ENCODE measurements around the gene TTC9C.
"Not testable (repeated sequence)": the region's sequence is repeated elsewhere in the genome, so short reads cannot be mapped to it uniquely, and the experiment has no call there.

TTC9C gene

DNA sequence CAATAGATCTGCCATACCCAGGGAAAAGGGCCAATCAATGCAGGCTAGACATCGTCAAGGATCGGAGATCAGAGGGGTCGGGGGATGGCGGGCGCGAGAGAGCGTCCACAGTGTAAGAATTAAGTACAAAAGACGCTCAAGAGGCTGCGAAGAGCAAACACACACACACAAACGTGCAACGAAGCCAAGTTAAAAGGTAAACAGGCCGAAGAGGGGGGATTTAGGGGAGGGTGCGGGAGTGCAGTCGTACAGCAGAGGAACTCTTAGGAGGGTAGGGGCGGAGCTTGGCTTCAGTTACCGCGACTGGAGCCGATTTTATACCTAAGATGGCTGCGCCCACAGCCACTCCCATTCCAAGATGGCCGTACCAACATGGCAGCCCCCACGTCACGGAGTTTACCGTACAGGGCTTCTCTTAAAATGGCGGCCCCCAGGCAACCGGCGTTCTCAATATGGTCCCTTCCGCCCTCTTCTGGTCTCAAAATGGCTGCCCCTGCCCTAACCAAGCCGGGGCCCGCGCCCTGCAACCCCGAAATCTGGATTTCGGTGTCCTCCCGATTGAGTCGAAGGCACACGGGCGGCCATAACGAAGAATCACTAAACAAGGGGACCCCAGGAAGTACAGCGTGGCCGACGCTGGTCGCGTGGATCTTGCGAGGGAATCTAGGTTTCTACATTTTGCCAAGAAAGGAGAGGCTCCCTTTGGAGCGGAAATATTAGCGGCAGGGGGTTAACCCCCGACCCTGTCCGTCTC, 18.9 kb upstream of the TTC9C start:
- peak; percentile 92 for DNase-seq (ENCODE audit: low read depth in 1 of 2, low spot score in 1 of 2)

DNA sequence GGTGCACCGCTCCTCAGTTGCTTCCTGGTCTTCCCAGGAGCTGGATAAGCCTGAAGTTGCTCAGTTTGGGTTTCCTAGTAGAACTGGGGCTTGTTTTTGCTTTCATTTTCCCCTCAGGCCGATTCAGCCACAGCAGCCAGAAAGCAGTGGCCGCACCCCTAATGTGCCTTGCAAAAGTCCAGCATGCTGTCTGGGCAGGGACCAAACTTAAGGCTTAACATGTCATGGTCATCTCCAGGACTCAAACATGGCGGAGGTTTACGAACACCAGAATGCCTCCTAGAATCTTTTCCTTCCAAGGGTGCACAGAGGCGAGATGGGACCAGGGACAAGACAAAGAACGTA, 18.3 kb upstream of the TTC9C start:
- DNase-seq (ENCODE audit: low read depth in 1 of 2, low spot score in 1 of 2): no peak

DNA sequence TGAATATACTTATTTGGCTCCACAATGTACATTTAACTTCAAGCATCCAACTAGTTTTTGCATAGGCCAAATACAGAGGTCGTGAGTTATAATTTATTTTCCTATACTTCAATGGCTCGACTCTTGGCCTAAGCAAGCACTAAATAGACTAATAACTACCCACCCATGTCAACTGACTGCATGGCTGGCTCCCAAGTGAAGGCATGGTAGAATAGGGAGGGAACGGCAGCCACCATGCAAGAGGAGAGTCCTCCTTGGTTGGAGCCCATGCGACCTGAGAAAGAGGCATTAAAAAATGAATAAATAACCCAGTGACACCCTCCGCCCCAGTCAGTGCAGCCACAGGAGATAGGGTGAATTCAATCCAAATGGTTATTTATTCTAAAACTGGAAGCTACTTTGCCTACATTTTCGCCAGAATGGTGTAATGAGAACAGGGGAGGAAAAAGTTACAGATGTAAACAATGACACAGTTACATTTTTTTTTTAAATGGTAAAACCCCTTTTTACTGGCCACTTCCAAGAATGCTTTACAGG, 15.9 kb upstream of the TTC9C start:
- no peak for DNase-seq (ENCODE audit: low read depth in 1 of 2, low spot score in 1 of 2)

DNA sequence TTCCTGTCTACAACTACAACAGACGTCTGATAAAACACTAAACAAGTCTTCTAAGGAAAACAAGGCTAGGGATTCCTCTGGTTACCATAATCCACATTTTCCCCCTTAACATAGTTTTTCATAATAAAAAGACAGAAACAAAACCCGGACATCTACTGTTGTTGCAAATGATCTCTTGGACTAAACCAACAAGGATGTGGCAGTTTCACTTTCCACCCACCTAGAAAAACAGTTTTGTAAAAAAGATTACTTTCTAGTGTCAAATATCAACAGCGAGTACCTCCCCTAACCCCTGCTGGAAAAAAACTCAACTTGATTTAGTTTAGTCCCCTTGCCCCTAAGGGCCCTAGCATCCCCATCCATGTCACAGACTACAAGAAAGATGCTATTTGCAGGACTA, 15.4 kb upstream of the TTC9C start:
- DNase-seq (ENCODE audit: low read depth in 1 of 2, low spot score in 1 of 2): no peak

DNA sequence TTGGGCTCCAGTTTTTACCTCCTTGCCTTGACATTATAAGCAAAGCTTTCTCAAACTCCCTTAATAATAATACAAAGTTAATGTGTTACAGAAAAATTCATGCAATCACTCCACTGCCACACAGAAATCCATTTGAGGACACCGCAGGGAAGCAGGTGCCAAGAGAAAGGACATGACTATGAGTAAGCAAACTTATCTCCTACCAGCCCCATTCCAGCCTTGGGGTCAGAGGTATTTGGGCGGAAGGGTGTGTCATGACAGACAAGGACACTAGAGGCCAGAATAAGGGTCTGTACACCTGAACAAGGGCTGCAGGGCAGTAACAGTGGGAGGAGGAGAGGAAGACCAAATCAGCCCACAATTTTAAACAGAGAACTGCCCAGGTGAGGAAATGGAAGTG, 14.9 kb upstream of the TTC9C start:
- DNase-seq (ENCODE audit: low read depth in 1 of 2, low spot score in 1 of 2): no peak

DNA sequence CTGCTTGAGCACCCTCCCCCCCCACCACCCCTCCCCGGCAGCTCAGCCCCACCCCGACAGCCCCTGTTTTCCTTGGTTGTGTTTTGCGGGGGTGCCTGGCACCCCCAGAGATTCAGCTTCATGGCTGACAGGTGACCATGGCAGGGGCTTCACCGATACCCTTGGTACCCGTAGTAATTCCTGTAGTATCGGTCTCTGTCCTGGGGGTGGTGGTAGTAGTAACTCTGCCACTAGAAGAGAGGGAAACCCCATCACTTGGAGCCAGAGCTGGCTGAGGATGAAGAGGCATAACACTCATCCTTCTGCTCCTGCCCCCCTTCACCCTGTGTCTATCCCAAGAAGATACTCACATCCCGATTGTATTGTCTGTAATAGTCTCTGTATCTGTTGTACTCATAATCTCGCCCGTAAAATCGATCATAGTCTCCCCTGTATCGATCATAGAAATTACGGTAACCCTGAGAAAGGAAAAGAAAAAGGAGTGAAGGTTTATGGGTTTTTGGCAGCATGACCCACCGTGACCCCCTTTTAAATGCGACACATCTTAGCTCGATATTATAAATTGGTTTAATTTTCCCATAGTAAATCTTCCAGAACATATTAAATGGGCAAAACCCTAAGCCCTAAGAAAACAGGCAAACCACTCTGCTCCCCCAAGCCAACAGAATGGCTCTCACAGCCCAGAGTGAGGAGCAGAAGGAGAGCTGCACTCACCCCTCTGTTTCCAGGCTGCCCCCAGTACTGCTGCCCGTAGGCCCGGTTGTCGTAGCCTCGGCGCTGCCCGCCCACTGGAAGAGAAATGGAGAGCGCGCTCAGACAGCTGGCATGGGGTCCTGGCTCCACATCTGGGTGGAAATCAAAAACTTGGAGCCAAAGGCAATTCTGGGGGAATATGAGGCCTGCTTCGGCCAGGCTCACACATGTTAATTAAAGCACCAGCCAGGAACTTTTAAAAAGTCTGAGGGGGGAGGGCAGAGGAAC, 12.8 kb upstream of the TTC9C start:
- DNase-seq (ENCODE audit: low read depth in 1 of 2, low spot score in 1 of 2): no peak

DNA sequence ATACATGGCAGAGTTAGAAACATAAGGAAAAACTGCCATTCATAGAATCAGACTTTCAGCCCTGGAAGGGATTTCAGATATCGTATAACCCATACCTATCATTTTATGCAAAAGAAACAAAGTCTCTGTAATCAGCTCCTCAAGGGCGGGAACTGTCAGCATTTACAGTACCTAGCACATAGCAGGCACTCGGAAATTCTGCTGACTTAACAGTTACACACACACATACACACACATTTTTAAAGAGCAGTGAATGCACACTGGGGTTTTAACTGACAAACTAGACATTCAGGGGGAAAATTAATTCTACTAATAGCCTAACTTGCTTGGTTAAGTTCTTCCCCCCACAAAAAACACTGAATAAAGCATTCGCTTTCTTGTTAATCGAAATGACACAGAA, 12.1 kb upstream of the TTC9C start:
- DNase-seq (ENCODE audit: low read depth in 1 of 2, low spot score in 1 of 2): no peak

DNA sequence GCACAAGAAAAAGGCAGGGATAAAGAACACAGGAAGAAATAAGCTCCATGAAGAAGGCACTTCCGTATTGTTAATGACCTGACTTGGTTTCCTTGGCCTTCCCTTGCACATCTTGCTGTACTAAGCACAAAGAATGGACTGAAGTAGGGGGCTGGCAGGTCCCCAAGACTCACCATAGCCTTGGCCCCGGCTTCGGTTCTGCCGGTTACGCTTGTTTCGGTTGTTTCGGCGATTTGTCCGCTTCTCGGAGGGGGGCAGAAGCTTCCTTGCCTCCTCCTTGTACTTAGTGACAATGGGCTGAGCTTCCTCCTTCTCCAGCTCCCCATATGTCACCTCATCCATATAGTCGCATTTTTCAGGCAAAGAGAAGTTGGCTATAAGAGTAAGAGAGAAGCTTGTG, 11.5 kb upstream of the TTC9C start:
- DNase-seq (ENCODE audit: low read depth in 1 of 2, low spot score in 1 of 2): no peak

DNA sequence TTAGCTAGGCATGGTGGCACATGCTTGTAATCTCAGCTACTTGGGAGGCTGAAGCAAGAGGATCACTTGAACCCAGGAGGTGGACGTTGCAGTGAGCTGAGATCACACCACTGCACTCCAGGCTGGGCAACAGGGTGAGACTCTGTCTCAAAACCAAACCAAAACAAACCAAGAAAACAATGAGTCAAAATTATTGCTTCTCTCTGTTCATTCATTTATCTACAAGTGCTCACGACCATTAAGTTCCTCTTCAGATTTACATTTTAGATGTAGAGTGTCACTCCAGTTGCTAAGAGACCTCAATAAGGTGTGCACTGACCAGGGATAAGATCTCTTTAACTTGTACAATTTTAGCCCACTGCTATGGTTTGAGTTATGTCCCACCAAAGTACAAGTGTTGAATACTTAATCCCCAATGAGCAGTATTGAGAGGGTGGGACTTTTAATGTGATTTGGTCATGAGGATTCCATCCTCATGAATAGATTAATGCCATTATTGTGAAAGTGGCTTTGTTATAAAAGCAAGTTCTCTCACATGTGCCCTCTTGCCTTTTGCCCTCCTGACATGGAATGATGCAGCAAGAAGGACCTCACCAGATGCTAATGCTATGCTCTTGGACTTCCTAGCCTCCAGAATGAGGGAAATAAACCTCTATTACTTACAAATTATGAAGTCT, 8.8 kb upstream of the TTC9C start:
- DNase-seq (ENCODE audit: low read depth in 1 of 2, low spot score in 1 of 2): no peak

DNA sequence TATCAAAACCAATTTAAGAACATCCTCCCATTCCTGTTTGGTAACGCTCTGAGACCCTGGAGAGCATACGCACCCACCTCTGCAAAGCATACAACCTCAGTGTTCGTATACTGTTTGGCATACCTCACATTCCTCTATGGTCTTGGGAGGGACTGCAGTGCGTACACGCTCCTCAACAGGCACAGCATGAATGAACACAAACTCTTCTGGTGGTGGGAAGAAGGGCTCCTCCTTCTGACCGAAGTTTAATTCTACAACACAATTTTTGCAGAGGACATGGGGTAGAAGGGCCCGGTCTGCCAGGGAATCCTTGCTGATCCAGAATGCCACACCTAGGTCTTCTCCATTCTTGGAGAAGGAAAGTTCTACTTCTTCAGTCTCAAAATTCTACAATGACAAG, 6.3 kb upstream of the TTC9C start:
- DNase-seq (ENCODE audit: low read depth in 1 of 2, low spot score in 1 of 2): no peak

DNA sequence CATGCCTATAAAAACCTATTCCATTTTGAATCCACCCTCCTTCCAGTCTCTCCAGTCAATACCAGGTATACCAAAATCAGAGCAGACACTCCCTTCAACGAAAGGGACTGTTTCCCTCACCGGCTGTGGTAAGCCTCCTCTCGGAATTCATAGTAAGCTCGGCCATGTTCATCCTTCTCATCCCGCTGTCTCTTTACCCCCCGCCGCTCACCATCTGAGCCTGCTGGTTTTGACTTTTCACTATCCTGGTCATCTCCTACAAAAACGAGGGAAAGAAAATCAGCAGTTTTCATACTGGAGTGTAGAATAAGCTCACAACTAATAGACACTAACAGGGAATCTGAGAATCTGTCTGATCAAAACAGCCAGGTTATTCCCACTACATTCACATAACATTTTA, 4.1 kb upstream of the TTC9C start:
- DNase-seq (ENCODE audit: low read depth in 1 of 2, low spot score in 1 of 2): no peak

DNA sequence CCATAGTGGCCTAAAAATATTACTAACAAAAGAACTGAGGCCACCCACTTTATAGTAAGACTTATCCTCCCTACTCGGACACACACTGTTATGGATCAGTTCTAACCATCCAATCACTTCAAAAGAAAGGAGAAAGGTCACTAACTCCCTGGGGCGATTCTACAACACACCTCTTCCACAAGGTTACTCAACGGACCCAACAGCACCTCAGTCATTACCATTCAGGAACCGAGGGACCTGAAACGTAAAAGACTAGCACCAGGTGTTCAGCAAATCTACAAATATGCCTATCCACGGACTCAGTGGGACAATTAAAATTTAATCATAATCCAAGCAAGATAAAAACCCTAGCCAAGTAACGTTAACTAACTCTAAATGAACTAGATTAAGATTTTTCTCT, 2.6 kb upstream of the TTC9C start:
- DNase-seq (ENCODE audit: low read depth in 1 of 2, low spot score in 1 of 2): no peak

DNA sequence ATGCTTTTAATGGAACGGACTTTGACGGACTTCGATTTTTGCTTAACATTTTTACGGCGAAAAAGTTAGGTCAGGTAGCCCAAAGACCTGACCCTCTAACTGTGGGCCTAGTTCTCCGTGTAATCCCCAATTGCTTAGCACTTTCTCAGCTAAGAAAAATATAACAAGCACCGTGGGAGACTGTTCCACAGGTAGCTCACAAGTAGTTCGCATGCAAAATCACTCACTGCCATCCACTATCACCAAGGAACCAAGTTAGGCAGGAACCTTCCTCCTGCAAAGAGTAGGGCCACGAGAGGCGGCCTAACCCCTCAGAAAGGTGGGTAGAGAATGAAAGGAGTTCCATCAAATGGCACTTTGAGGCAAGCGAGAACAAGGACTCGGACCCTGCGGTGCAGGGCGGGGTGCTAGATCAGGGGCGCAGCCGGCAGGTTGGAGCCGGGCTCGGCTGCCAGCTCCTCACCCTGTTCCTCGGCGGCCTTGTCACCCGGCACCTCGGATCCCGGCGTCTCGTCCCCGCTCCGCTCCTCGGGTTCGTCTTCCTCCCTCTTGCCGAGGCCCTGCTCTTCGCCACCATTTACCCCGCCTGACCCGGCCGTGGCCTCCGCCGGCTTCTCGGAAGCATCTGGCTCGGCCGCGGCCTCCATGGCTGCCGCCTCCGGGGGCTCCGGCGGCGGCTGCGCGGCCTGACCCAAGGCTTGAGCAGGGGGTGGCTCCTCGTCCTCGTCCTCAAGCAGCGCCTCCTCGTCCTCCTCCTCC, 2.0 kb upstream of the TTC9C start:
- no peak for DNase-seq (ENCODE audit: low read depth in 1 of 2, low spot score in 1 of 2)

DNA sequence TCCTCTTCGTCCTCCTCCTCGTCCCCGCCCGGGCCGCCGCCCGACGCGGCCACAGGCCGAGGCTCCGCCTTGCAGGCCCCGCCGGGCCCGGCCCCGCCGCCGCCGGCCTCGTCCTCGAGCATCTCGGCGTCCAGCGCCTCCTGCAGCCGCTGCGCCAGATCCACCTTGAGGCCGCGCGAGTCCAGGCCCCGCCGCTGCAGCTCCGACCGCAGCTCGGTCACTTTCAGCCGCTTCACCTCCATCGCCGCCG, 1.4 kb upstream of the TTC9C start:
- no peak for DNase-seq (ENCODE audit: low read depth in 1 of 2, low spot score in 1 of 2)

DNA sequence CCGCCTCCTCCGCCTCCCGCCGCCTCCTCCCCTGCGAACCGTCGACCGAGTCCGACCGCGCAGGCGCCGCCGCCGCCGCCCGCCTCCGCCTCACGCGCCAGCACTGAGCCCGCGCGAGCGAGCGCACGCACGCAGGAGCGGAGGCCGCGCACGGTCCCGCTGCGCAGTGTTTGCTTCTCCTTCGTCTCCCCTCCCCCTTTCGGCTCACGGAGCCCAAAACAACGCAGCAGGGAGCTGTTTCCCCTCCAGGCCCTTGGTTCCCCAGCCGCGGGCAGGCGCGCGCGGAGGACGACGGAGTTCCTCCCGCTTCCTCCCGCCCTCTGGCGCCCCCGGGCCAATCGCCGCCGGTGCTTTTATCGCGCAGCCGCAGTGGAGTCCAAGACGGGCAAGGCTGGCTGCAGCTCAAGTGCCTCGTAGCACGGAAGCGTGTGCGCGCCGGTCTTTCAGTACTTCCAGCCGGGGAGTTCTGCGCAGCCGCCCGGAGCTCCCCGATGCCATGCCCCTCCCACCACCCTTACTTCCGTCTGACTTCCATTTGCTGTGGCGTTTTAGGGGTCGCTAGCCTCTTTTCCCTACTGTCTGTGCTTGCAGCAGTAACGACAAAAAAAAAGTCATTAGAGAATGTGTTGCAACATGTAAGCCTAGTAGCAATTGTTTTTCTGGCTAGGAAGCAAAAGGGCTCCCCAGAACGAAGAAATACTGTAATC, 968 bp upstream of the TTC9C start, which contains the start of gene HNRNPUL2:
TSS of gene HNRNPUL2 (minus strand) at position 293 of the 707 bp plus-strand sequence. CDS start 301 bp downstream, outside the sequence.
- peak; percentile 96 to 98 for DNase-seq (ENCODE audit: low read depth in 1 of 2, low spot score in 1 of 2)

DNA sequence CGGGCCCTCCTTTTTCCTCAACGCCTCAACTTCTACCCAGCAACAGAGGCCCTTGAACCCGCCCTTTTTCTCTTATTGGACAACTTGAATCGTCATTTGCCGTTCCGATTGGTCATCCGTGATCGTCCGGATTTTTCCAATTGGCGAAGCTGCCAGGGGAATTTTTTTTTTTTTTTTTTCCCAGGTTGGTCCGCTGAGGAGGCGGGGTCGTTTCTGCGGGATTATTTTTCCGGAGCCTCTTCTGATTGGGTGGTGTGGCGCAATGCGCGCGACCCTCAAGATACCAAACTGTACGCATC, 465 bp upstream of the TTC9C start:
- peak; percentile 50 to 67 for DNase-seq (ENCODE audit: low read depth in 1 of 2, low spot score in 1 of 2)

DNA sequence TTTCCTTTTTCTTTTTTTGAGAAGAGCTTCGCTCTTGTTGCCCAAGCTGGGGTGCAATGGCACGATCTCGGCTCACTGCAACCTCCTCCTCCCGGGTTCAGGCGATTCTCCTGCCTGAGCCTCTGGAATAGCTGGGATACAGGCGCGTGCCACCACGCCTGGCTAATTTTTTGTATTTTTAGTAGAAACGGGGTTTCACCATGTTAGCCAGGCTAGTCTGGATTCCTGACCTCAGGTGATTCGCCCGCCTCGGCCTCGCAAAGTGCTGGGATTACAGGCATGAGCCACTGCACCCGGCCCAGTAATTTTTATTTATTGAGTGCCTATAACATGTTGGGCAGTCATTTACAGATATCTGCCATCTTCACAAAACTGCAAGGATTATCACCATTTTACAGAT, 1.8 kb downstream of the TTC9C start:
- DNase-seq (ENCODE audit: low read depth in 1 of 2, low spot score in 1 of 2): not testable (repeated sequence)

DNA sequence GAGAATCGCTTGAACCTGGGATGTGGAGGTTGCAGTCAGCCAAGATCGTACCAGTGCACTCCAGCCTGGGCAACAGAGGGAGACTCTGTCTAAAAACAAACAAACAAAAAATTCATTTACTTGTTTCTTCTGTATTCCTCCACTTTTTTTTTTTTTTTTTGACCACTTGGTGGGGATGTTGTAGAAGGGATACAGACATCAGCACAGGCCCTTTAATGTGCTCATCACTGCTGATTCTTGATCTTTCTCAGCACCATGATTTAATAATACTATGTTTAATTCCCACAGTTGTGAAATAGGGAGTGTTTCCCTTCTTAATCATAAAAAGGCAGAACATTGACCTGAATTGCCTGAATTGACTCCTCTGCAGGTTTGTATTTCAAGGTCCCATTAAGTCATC, 4.5 kb downstream of the TTC9C start:
- no peak for DNase-seq (ENCODE audit: low read depth in 1 of 2, low spot score in 1 of 2)

DNA sequence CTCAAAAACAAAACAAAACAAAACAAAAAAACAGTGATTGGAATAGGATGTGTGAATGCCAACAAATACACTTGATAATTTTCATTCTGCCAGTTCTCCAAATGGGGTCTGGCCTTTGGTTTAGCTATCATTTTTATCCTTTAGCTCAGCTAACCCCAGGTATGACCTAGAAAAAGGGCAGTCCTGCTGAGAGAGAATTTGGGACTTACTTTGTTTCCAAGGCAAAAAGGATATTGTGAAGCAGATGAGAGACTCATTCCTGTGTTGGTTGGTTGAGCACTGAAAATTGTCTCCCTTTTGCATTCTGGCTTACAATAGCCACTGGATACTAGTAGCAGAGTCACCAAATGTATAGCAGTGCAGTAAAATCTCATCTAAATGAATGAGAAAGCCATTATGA, 8.9 kb downstream of the TTC9C start:
- DNase-seq (ENCODE audit: low read depth in 1 of 2, low spot score in 1 of 2): no peak

DNA sequence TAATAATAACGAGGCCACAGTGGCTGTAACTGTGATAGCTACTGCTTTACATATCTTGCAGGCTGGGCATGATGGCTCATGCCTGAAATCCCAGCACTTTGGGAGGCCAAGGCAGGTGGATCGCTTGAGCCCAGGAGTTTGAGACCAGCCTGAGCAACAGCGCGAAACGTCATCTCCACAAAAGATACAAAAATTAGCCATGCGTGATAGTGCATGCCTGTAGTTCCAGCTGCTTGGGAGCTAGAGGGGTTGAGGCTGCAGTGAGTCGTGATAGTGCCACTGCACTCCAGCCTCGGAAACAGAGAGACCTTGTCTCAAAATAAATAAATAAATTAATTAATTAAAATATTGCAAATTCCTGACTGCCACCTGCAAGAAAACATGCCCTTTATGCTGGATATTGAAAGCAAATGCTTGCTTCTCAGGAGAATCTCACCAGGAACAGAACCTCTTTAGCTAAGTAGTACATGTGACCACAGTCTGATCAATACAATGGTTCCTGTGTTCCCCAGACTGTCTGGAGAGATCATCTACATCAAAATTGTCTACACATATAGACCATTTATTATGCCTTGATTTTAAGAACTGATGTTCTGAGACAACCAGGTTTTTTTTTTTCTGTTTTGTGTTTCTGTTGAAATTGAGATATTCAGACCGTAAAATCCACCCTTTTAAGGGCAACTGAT, 19.3 kb downstream of the TTC9C start:
- no peak for DNase-seq (ENCODE audit: low read depth in 1 of 2, low spot score in 1 of 2)
